Fibroblast of mammary gland (primary cell): ENCODE data around the gene HPSE2.
A peak's percentile ranks its signal among the peaks of the same experiment; 100 is the strongest.

Source experiments
- DNase-seq: peaks from one replicate; pipeline ENCODE4 v3.0.0-alpha.2; 2010; ENCODE audit warnings: low read depth
- H3K4me3 ChIP-seq: 2 replicates; pipeline ENCODE4 v1.5.1; 2011; ENCODE audit warnings: low read depth, mild to moderate bottlenecking, low read length, moderate library complexity; ENCODE audit not compliant: control insufficient read depth
- CTCF ChIP-seq: conservative IDR thresholded peaks from 2 replicates; pipeline ENCODE4 v1.5.1; 2011; ENCODE audit warnings: low read depth, low read length, inconsistent platforms; ENCODE audit not compliant: control insufficient read depth, insufficient read depth

HPSE2 gene

GRCh38 chr10:98646998-98647917 lies 588.4 kb downstream of the HPSE2 start:
- no peak overlapping the region for H3K4me3 ChIP-seq
- no peak for TF ChIP-seq CTCF
- DNase-seq: no peak

- no peak for DNase-seq
- TF ChIP-seq CTCF: no peak
- no peak overlapping the region for H3K4me3 ChIP-seq
Measured at GRCh38 chr10:98644466-98644865, 591.2 kb downstream of the HPSE2 start.

GRCh38 chr10:98642281-98642680 lies 593.4 kb downstream of the HPSE2 start:
- no peak for DNase-seq
- H3K4me3 ChIP-seq: no peak overlapping the region
- TF ChIP-seq CTCF: no peak

GRCh38 chr10:98638920-98639319 lies 596.7 kb downstream of the HPSE2 start:
- no peak for TF ChIP-seq CTCF
- DNase-seq: no peak
- no peak overlapping the region for H3K4me3 ChIP-seq

GRCh38 chr10:98636921-98637329 lies 598.7 kb downstream of the HPSE2 start:
- no peak for TF ChIP-seq CTCF
- H3K4me3 ChIP-seq: no peak overlapping the region
- DNase-seq: peak; percentile 86

- H3K4me3 ChIP-seq: no peak overlapping the region
- TF ChIP-seq CTCF: no peak
- no peak for DNase-seq
Measured at GRCh38 chr10:98632456-98633150, 603.0 kb downstream of the HPSE2 start.
